ENCODE data around the gene MSL1.
A peak's percentile ranks its signal among the peaks of the same experiment; 100 is the strongest.

The MSL1 gene

DNA sequence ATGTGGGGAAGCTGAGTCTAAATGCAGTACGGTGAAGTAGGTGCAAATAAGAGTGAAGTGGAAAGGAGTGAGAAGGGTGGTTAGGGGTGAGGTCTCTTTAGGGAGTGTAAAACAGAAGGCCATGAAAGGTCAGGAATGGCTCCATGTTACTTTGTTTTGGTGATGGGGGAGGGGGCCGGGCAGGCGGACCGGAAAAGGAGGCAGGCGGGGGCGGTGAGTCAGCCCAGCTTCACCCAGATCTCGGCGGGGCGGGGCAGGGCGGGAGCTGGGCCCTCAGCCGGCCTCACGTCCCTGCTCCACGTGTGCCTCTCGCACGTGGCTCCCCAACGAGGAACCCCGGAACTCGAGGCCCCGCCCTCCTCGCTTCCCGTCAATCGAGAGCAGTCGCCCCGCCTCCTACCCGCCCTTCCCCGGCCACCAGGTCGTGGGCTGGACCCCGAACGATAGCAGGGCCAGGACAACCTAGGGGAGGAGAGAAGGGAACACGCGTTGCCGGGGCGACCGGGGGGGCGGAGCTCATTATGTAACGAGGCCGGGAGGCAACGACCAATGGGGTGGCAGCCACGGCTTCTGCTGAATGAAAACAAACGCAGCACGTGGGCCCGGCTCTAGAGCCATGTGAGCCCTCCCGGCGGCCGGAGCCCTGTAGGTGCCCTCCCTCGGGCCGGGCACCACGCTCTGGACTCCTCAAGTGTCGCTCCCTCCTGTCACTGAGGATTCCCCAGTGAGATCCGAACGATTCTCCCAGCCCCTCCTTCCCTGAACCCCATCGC, 22.7 kb upstream of the MSL1 start (continued):
- TF ChIP-seq, protein P1, sequence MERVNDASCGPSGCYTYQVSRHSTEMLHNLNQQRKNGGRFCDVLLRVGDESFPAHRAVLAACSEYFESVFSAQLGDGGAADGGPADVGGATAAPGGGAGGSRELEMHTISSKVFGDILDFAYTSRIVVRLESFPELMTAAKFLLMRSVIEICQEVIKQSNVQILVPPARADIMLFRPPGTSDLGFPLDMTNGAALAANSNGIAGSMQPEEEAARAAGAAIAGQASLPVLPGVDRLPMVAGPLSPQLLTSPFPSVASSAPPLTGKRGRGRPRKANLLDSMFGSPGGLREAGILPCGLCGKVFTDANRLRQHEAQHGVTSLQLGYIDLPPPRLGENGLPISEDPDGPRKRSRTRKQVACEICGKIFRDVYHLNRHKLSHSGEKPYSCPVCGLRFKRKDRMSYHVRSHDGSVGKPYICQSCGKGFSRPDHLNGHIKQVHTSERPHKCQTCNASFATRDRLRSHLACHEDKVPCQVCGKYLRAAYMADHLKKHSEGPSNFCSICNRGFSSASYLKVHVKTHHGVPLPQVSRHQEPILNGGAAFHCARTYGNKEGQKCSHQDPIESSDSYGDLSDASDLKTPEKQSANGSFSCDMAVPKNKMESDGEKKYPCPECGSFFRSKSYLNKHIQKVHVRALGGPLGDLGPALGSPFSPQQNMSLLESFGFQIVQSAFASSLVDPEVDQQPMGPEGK (tag by site-specific recombination; IDR thresholded peaks at IDR 0.05), result peak; percentile 57
- TF ChIP-seq GLI4 (tag by site-specific recombination; IDR thresholded peaks at IDR 0.05), result peak; percentile 66; the same call in 1 of the 2 replicates
- TF ChIP-seq, protein P2, sequence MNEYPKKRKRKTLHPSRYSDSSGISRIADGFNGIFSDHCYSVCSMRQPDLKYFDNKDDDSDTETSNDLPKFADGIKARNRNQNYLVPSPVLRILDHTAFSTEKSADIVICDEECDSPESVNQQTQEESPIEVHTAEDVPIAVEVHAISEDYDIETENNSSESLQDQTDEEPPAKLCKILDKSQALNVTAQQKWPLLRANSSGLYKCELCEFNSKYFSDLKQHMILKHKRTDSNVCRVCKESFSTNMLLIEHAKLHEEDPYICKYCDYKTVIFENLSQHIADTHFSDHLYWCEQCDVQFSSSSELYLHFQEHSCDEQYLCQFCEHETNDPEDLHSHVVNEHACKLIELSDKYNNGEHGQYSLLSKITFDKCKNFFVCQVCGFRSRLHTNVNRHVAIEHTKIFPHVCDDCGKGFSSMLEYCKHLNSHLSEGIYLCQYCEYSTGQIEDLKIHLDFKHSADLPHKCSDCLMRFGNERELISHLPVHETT (tag by site-specific recombination; IDR thresholded peaks at IDR 0.05), result peak; percentile 74
- no peak for TF ChIP-seq ZNF184 (tag by site-specific recombination; IDR thresholded peaks at IDR 0.05)
- TF ChIP-seq ZNF146 (tag by site-specific recombination; IDR thresholded peaks at IDR 0.05), result 0 out of 2 replicates have a peak, but pooled peaks have one; percentile 3
- TF ChIP-seq, protein P3, sequence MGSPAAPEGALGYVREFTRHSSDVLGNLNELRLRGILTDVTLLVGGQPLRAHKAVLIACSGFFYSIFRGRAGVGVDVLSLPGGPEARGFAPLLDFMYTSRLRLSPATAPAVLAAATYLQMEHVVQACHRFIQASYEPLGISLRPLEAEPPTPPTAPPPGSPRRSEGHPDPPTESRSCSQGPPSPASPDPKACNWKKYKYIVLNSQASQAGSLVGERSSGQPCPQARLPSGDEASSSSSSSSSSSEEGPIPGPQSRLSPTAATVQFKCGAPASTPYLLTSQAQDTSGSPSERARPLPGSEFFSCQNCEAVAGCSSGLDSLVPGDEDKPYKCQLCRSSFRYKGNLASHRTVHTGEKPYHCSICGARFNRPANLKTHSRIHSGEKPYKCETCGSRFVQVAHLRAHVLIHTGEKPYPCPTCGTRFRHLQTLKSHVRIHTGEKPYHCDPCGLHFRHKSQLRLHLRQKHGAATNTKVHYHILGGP (tag by site-specific recombination; IDR thresholded peaks at IDR 0.05), result no peak
- TF ChIP-seq, protein P4, sequence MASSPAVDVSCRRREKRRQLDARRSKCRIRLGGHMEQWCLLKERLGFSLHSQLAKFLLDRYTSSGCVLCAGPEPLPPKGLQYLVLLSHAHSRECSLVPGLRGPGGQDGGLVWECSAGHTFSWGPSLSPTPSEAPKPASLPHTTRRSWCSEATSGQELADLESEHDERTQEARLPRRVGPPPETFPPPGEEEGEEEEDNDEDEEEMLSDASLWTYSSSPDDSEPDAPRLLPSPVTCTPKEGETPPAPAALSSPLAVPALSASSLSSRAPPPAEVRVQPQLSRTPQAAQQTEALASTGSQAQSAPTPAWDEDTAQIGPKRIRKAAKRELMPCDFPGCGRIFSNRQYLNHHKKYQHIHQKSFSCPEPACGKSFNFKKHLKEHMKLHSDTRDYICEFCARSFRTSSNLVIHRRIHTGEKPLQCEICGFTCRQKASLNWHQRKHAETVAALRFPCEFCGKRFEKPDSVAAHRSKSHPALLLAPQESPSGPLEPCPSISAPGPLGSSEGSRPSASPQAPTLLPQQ (tag by site-specific recombination; IDR thresholded peaks at IDR 0.05), result peak; percentile 68; the same call in 1 of the 2 replicates
- peak; percentile 48; the same call in 1 of the 2 replicates for TF ChIP-seq PRDM1 (tag by site-specific recombination; IDR thresholded peaks at IDR 0.05)
- TF ChIP-seq, protein P5, sequence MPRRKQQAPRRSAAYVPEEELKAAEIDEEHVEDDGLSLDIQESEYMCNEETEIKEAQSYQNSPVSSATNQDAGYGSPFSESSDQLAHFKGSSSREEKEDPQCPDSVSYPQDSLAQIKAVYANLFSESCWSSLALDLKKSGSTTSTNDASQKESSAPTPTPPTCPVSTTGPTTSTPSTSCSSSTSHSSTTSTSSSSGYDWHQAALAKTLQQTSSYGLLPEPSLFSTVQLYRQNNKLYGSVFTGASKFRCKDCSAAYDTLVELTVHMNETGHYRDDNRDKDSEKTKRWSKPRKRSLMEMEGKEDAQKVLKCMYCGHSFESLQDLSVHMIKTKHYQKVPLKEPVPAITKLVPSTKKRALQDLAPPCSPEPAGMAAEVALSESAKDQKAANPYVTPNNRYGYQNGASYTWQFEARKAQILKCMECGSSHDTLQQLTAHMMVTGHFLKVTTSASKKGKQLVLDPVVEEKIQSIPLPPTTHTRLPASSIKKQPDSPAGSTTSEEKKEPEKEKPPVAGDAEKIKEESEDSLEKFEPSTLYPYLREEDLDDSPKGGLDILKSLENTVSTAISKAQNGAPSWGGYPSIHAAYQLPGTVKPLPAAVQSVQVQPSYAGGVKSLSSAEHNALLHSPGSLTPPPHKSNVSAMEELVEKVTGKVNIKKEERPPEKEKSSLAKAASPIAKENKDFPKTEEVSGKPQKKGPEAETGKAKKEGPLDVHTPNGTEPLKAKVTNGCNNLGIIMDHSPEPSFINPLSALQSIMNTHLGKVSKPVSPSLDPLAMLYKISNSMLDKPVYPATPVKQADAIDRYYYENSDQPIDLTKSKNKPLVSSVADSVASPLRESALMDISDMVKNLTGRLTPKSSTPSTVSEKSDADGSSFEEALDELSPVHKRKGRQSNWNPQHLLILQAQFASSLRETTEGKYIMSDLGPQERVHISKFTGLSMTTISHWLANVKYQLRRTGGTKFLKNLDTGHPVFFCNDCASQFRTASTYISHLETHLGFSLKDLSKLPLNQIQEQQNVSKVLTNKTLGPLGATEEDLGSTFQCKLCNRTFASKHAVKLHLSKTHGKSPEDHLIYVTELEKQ (tag by site-specific recombination; IDR thresholded peaks at IDR 0.05; ENCODE audit: borderline replicate concordance), result peak; percentile 43
- no peak for TF ChIP-seq RBAK (tag by site-specific recombination; IDR thresholded peaks at IDR 0.05)

DNA sequence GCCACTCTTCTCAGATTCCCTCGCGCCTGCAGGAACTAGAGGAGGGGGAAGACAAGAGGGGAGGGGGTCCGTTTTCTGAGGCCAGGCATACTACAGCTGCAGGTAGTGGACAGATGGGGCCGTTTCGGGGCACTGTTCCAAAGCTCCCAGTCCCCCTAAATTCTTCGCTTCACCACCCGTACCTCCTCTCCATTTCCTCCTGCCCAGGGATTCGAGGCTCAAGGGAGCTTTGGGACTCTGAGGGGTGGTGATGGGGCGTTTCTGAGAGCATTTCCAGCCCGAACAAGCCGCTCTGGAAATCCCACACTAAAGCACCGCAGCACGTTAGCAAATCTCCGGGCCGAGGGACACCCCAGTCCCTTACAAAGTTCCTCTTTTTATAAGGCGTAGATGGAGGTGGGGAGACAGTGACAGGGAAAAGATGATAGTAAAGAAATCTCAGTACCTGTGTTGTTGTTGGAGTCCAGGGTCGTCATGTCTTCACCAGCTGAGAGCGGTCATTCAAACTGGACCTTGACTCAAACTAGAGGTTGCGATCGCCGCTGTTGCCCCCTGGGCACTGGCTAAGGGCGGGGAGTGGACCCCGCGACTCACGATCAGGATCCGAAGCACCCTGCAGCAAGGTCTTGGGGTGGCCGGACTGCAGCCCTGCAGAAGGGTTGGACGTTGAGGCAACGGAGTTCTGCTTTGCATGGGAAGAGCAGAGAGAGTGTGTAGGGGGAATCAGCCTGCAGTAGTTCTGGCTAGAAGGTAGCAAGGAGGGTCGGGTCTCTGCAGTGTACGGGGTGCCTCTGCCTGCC, 22.0 kb upstream of the MSL1 start:
- H3K36me3 ChIP-seq (ENCODE audit: control insufficient read depth in 2 of 2, insufficient read depth in 1 of 2, low read length in 2 of 2), result peaks cover 0 to 22% of the 10 kb centered on the region in 2 experiments; a peak in 1 of 3 replicates
- H3K27ac ChIP-seq (ENCODE audit: extremely low read depth, low read depth, low read length), result peak overlapping the region; percentile 58
- ChIA-PET CTCF (interaction anchor here (0.6 to 7.2 kb wide), 19 partner anchors 10 to 478 kb away, joined by 3 to 61 read pairs (median 6); partner anchors contain the start of gene MED24), POLR2A (interaction anchor here (0.7 to 5.3 kb wide), 22 partner anchors 13 to 1588 kb away, joined by 3 to 117 read pairs (median 5); partner anchors contain the start of genes CASC3, MED24, MSL1 and PSMD3)
- no peaks in the 10 kb centered on the region for H3K9me3 ChIP-seq (ENCODE audit: control insufficient read depth, insufficient read depth, low read depth, low read length)
- peaks cover 16% of the 10 kb centered on the region for H3K4me1 ChIP-seq (ENCODE audit: control insufficient read depth, insufficient read depth, low read length)
- H3K4me3 ChIP-seq (ENCODE audit: low read depth, low read length), result peak overlapping the region; percentile 23
- TF ChIP-seq, protein P1 (tag by site-specific recombination; IDR thresholded peaks at IDR 0.05), result no peak
- TF ChIP-seq ZNF423 (tag by site-specific recombination; IDR thresholded peaks at IDR 0.05) (no peak), ZNF221 (tag by site-specific recombination; IDR thresholded peaks at IDR 0.05; ENCODE audit: borderline replicate concordance) (no peak), ZNF544 (tag by site-specific recombination; IDR thresholded peaks at IDR 0.05) (no peak), ZNF140 (tag by site-specific recombination; IDR thresholded peaks at IDR 0.05) (no peak), ZNF10 (tag by site-specific recombination; IDR thresholded peaks at IDR 0.05) (no peak; the same call in 1 of the 2 replicates), HOXA7 (CRISPR knock-in tag; IDR thresholded peaks at IDR 0.05; ENCODE audit: borderline replicate concordance) (no peak), ZFHX2 (tag by site-specific recombination; conservative IDR thresholded peaks at IDR 0.05) (no peak), ZBTB17 (tag by site-specific recombination; IDR thresholded peaks at IDR 0.05) (no peak), GLIS2 (tag by site-specific recombination; IDR thresholded peaks at IDR 0.05) (peak; percentile 25; the same call in 1 of the 2 replicates), ZNF624 (tag by site-specific recombination; IDR thresholded peaks at IDR 0.05) (no peak)

Data from HEK293 (cell line).